Activated CD8-positive, alpha-beta memory T cell treated with anti-CD3 and anti-CD28 coated beads for 4 hours (primary cell): Measurements from ENCODE around the gene C5orf52.
"Not testable (repeated sequence)": the region's sequence is repeated elsewhere in the genome, so short reads cannot be mapped to it uniquely, and the experiment has no call there.

Experiments
- DNase-seq, 2 donors: peaks; one replicate each; pipeline ENCODE4 v3.0.0-alpha.2; 2020; ENCODE audit warnings: low read depth in 2 of 2

C5orf52 gene

DNA sequence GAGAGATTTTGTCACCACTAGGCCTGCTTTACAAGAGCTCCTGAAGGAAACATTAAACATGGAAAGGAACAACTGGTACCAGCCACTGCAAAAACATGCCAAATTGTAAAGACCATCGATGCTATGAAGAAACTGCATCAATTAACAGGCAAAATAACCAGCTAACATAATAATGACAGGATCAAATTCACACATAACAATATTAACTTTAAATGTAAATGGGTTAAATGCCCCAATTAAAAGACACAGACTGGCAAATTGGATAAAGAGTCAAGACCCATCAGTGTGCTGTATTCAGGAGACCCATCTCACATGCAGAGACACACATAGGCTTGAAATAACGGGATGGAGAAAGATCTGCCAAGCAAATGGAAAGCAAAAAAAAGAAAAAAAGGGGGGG, 51.6 kb downstream of the C5orf52 start:
- DNase-seq: not testable (repeated sequence)

DNA sequence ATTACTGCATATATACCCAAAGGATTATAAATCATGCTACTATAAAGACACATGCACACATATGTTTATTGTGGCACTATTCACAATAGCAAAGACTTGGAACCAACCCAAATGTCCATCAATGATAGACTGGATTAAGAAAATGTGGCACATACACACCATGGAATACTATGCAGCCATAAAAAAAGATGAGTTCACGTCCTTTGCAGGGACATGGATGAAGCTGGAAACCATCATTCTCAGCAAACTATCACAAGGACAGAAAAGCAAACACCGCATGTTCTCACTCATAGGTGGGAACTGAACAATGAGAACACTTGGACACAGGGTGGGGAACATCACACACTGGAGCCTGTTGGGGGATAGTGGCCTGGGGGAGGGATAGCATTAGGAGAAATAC, 55.3 kb downstream of the C5orf52 start:
- not testable (repeated sequence) for DNase-seq

DNA sequence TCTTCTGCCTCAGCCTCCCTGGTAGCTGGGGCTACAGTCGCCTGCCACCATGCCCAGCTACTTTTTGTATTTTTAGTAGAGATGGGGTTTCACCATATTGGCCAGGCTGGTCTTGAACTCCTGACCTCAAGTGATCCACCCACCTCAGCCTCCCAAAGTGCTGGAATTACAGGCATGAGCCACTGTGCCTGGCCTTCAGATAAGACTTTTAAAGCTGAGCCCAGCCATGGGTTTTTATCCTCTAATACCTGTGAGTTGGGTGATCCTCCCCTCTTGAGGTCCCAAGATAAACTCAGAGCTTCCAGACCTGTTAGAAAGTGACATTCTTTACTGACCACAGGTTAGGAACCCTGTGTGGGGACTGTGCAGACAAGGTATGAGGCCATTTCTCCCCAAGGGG, 56.5 kb downstream of the C5orf52 start:
- DNase-seq: not testable (repeated sequence)
